Stomach (tissue), 4 donors: ENCODE data around the gene EIF6.

Experiments used
- CTCF ChIP-seq, 7 experiments: fragments of 450-650 bp in 4 of 7; fragments of 200-600 bp in 3 of 7; sonication (generic) in 3 of 7; IDR thresholded peaks; one replicate each; pipeline ENCODE4 v1.5.1; 2016 to 2019; ENCODE audit warnings: antibody characterized with exemption in 7 of 7, control low read depth in 2 of 7, mild to moderate bottlenecking in 1 of 7
- EP300 ChIP-seq: sonication (generic); formaldehyde crosslinking; IDR thresholded peaks from one replicate; pipeline ENCODE4 v1.6.1; 2017; ENCODE audit warnings: antibody characterized with exemption
- POLR2A ChIP-seq, 4 donors: fragments of 450-650 bp; IDR thresholded peaks; one replicate each; pipeline ENCODE4 v1.6.1; 2016; ENCODE audit warnings: antibody characterized with exemption in 4 of 4, control low read depth in 2 of 4, mild to moderate bottlenecking in 1 of 4, moderate library complexity in 1 of 4
- POLR2AphosphoS5 ChIP-seq, 3 donors: sonication (generic); formaldehyde crosslinking; IDR thresholded peaks; one replicate each; pipeline ENCODE4 v1.6.1; 2016; ENCODE audit warnings: antibody characterized with exemption in 3 of 3

GRCh38 chr20:35246723-35247122, 37.8 kb downstream of the EIF6 start:
- TF ChIP-seq CTCF (IDR thresholded peaks at IDR 0.05), result no peak
- no peak for TF ChIP-seq POLR2AphosphoS5 (IDR thresholded peaks at IDR 0.05)
- TF ChIP-seq POLR2A (IDR thresholded peaks at IDR 0.05), result no peak
- no peak for TF ChIP-seq EP300
